CD4-positive, alpha-beta T cell treated with Interleukin-17A for 1 hour (primary cell): ENCODE data around the gene MTPN.

Experiments
- DNase-seq: peaks from one replicate; pipeline ENCODE4 v3.0.0-alpha.2; 2020

The MTPN gene, protein sequence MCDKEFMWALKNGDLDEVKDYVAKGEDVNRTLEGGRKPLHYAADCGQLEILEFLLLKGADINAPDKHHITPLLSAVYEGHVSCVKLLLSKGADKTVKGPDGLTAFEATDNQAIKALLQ

DNA sequence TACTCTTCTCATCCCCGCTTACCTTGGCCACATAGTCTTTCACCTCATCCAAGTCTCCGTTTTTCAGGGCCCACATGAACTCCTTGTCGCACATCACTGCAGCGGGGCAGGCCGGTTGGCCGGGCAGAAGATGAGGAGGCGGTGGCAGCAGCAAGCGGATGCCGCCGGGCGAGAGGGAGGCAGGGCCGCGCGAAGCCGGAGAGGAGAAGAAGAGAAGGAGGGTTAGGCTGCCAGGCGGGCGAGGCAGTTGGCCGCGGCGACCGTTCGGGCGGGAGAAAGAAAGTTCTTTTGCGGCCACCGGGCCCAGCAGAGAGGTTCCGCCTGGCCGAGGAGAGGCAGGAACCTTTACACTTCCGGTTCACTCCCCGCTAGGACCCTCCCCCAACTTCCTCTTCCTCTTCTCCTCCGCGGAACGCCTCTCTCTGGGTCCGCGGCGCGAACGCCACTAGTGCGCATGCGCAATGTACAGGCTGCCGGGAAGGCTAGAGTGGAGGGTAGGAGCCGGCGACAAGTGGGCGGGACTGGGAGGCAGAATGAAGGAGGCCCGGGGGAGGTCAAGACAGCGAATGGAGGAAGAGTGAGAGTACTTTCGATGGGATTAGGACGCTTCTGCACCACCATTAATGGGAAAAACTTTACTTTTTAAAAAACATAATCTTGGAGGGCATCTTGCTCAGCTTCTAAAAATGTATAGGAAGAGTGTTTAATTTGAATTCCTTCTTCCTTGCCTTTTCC lies at the start of gene MTPN:
Gene MTPN, minus strand, starts transcription at position 353 of the 735 bp plus-strand sequence. Its CDS starts 259 bp downstream, at position 94.
- peak; percentile 98 for DNase-seq

DNA sequence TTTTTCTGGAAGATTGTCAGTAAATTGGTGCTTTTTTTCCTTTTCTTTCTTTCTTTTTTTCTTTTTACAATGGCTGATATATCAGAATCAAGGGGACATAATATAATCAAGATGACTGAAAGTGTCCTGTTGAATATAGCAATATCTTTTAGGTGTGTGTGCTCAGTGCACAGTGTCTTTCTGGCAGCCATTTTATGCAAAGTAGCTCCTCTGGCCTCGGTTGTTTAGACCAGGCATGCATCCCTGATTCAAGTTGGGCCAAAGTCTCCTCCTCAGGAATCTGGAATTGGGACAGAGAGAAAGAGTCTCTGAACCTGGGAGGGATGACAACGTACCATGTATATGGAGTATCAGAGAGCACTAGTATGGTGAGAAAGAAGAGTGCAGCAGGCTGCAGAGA lies 49.0 kb upstream of the MTPN start:
- DNase-seq: no peak

DNA sequence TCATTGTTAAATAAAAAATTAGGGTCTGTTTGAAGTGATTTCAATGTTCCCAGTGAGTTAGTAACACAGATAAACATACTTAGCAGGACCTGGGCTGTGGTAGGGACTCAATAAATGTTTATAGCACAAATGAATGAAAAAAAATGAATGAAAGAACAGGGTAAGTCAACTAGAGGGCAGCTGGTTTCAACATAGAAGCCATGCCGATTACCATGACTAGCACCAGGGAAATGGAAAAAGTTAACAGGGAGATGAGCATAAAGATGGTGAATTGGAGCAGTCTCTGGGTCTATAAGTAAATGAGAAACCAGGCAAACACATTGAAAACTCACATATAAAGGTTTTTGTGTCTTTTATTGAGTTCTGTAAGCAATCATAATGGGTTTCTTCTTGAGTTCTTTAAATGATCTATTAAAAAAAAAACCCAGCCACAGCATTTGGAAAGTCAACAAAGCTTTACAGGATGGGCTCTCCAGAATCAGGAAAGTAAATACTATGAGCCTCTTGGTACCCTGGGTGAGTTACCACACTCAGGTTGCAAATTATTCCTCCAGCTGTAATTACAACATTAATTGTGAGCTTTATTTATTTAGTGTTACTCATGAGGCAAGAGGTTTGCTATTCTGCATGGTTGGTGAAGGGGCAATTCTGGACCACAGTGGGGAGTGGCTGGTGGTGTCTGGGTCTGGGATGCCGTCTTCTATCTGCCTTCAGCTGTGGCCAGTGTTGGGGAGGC lies 46.1 kb upstream of the MTPN start:
- no peak for DNase-seq

DNA sequence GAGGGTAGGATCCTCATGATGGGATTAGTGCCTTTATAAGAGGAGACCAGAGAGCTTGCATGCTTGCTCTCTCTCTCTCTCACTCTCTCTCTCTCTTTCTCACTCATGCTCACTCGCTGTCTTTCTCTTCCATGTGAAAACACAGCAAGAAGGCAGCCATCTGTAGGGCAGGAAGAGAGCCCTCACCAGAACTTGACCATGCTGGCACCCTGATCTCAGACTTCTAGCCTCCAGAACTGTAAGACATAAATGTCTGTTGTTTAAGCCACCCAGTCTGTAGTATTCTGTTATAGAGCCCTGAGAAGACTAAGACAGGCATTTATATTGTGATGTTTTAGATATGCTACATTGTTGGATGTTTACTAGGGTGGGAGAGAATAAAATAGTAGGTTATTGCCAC lies 43.4 kb upstream of the MTPN start:
- DNase-seq: no peak

DNA sequence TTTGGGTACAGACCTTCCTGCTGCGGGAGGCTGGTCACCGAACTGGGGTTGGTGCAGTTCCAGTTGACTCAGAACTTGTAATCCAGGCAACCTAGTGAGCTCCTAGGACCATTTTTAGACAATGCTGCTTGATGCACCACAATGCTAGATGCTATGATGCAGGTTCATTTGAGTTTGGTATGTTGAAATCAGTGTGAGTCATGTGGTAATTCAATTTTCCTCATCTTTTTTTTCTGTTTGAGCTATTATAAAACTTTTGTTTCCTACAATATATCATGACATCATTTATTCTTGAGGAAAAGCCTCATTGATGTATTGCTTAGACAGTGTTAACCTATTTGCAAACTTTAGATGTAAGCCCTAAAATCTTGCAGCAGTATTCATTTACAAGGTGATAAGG lies 40.9 kb upstream of the MTPN start:
- DNase-seq: no peak

DNA sequence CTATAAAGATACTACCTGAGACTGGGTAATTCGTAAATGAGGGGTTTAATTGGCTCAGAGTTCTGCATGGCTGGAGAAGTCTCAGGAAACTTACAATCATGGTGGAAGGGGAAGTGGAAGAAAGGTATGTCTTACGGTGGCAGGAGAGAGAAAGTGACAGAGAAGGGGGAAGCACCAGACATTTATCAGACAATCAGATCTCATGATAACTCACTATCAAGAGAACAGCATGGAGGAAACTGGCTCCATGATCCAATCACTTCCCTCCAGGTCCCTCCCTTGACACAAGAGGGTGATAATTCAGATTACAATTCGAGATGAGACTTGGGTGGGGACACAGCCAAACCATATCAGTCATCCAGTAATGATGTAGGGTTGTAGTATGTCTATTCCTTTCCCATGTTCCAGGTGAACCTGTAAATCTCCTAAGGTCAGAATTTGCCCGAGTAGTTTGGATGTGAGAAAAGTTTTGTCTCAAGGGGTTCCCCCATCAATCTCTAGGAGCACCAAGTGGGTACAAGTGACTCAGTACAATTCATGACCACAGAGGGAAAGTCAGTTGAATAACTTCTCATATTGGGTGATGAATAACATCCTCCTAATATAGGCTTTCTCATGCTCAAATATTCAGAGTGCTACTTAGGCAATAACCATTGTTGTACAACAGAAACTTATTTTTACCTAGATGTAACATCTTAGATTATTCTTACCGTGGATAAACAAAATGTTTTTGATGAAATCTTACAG lies 39.7 kb upstream of the MTPN start:
- no peak for DNase-seq

DNA sequence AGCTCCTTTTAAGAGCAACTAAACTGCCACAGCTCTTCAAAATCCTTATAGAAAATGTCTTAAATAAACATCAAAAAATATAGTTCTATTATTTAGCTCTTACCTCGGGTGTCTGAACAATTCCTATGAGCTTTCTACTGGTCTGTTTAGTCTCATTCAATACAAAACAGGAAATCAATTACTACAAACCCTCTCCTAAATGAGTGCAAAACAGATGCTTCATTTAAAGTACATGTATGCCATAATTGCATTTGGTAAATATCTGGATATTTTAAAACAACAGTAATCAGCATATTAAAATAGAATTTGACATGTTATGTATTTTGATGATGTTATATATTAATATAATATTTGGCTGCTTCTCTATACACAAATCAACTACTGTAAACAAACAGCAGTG lies 38.5 kb upstream of the MTPN start:
- no peak for DNase-seq

DNA sequence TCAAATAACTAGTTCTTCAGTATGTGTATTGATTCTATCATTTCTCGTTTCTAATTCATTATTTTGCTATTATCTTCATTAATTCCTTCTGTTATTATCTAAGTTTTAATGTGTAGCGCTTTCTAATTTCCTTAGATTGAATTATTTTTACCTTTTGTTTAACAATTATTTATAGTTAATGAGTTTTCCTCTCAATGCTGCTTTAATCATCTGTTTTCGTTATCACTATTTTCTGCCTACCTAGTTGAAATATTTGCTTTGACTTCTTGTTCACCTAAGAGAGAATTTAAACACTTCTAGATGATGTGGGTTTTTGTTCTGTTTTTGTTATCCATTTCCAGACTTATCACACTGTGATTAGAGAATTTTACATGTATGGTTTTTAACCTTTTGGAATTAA lies 37.5 kb upstream of the MTPN start:
- no peak for DNase-seq

DNA sequence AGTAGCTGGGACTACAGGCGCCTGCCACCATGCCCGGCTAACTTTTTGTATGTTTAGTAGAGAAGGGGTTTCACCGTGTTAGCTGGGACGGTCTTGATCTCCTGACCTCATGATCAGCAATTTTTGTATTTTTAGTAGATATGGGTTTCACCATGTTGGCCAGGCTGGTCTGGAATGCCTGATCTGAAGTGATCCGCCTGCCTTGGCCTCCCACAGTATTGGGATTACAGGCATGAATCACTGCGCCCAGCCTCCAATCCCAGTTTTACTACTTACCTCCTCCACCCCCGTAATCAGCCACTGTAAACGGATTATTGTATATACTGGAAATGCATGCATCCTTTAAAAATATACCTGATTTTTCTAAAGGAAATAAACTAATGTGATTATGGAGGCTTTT lies 35.1 kb upstream of the MTPN start:
- no peak for DNase-seq

DNA sequence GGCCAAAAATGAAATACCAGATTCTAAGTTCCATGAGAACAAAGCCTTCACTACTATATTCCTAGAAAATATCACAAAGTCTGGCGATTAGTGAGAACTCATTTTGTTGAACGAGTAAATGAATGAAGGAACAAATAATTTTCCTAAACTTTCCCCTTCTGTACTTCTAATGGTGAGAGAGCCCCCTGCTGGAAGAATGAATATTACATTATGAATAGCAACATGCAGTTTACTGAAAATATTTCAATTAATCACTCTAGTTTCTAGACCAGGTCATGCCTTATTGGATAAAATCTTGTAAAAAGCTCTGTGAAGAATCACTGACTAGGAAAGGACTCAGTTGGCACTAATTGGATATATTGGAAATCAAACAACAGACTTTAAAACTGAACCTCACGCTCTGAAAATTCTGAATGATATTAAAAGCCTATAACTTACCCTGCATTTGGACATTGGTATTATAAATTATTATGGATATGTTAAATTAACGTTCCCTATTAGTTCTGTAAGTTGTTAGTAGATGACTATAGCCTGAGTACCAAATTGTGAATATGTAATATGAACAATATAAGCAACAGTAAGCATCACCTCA lies 32.4 kb upstream of the MTPN start:
- DNase-seq: peak; percentile 65

DNA sequence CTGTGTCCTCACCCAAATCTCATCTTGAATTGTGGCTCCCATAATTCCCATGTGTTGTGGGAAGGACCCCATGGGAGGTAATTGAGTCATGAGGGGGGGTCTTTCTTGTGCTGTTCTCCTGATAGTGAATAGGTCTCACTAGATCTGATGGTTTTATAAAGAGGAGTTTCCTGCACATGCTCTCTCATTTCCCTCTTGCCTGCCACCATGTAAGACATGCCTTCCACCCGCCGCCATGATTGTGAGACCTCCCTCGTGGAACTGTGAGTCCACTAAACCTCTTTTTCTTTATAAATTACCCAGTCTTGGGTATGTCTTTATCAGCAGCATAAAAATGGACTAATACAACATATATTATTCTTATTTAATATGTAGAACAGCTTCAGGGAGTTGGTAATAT lies 29.0 kb upstream of the MTPN start:
- no peak for DNase-seq

DNA sequence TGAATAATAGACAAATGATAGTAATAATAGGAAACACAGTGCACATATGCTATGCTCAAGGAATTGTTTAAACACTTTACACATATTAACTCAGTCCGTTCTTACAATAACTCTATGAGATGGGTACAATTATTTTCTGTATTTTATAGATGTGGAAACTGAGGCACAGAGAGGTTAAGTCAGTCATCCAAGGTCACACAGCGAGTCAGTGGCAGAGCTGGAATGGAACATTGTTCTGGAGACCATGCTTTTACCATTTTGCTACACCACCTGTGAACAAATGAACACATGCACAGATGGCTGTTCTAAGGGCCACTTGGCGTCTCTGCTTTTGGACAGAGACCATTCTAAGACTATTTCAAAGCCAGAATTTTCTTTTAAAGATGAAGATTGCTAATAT lies 26.9 kb upstream of the MTPN start:
- DNase-seq: no peak

DNA sequence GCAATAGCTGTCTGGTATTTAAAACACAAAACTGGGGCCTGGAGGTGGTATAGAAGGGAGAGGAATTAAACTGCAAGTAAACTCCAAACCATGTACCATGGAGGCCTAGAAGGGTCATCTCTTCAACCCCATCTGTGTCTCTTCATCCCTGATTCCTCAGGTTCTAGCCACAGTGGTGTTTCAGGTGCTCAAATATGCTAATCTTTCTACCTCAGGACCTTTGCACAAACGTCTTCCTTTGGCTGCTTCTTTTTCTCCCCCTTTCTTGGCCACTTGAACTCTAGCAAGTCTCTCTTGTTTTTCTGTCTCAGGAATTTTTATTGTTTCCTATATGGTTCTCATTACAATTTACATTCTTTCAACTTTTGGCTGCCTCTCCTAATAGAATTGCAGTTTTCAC lies 25.6 kb upstream of the MTPN start:
- DNase-seq: no peak

DNA sequence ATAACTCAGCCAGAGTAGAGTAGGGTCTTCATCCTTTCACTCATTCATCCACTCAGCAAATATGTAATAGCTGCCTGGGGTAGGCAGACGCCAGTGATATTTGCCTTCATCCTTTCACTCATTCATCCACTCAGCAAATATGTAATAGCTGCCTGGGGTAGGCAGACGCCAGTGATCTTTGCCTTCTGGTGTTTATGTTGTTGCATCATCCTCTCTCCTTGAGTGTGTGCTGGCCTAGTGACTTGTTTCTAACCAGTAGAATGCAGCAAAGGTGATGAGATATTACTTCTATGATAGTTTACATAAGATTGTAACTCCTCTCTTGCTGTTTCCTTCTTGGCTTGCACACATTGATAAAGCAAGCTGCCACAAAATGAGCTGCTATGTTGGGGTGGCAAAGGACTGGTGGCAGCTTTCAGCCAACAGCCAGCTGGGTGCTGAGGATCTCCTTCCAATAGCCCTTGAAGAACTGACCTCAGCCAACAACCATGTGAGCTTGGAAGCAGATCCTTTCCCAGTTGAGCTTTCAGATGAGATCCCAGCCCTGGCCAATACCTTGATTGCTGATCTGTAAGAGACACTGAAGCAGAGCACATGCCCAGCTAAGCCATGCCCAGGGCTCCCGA lies 23.2 kb upstream of the MTPN start:
- no peak for DNase-seq

DNA sequence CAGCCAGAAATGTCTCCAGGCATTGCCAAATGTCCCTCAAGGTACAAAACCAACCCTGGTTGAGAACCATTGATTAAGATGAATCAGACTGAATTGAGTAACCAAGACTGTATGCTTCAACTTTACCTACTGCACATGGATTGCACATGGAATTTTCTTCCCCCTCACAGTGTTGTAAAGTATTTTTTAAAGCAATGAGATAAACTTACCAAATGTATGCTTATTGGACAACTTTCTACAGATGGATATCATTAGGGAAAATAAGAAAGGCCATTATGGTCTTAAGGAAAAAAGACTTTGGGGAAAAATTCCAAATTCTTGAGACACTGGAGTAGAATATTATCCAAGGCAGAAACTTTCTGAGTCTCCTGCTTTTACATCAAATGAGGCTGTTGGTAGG lies 20.9 kb upstream of the MTPN start:
- no peak for DNase-seq

DNA sequence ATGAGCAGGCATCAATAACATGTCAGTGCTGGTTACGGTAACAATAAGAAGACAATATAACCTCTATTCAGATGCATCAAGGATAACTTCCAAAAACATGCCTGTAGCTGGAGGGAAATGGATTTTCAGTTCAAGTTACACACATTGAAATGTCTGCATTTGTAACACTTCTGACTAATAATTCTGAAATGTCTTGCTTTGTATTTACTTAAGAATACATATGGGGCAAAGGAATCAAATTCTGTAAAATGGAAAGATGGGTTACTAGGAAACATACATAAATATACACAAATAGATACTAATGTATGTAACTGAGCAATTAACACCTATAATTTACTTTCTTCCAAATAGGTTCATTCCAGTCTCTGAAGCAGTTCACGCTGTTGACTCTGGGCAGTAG lies 18.6 kb upstream of the MTPN start:
- no peak for DNase-seq

DNA sequence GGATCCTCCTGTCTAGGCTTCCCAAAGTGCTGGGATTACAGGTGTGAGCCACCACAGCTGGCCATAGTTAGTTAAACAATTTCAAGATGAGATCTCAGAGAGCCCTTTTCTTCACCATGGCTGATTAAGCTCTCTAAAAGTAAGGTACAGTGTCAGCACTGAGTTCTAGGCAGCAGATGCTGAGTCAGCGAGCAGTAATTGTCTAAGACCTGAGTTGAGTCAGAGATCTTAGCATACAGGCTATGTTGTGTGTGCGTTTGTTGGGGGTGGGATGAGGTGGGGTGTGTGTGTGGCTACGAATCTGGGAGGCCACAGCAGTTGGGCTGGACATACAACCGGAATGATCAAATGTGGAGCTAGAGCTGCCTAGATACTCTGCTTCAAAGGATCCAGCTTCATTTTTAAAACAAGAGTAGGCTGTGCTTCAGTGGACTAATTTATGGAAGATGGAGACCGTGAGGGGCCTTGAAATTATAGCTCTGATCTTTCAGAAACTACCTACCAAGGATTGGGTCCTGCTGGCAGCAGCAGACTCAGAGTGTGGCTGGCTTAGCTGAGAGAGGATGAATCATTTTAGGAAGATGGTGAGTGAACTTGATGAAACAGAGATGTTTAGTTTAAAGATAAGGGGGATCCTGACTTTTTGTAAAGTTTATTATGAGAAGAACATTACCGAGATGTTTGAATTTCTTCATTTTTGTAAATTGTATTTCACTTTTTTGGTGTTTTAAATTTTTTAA lies 17.5 kb upstream of the MTPN start:
- DNase-seq: no peak

DNA sequence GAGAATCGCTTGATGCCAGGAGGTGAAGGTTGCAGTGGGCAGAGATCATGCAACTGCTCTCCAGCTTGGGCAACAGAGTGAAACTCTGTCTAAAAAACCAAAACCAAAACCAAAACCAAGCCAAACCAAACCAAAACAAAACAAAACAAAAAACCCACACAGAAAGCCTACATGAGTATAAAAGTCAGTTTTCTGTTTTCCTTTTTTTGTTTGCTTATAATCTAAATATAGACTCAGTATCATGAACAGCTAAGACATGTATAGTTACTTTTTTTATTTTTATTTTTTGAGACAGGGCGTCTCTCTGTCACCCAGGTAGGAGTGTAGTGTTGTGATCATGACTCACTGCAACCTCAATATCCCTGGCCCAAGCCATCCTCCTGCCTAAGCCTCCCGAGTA lies 16.8 kb upstream of the MTPN start:
- peak; percentile 41 for DNase-seq

DNA sequence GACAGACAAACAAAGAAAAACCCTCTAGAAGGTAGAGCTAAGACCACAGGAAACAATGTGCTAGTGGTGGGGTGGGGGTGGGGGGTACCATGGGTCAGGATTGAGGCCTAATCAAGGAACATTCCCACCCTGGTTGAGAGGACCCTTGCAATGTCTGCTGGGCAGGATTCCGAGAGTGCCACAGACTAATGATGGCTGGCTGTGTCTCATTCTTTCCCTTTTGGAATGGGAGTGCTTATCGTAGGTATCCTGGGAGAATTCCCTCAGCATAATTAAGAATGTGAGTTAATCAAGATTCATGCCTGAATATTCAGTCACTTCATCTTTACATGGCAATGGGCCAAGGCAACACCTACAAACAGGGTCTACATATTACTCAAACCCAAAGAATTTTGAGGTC lies 14.7 kb upstream of the MTPN start:
- DNase-seq: no peak

DNA sequence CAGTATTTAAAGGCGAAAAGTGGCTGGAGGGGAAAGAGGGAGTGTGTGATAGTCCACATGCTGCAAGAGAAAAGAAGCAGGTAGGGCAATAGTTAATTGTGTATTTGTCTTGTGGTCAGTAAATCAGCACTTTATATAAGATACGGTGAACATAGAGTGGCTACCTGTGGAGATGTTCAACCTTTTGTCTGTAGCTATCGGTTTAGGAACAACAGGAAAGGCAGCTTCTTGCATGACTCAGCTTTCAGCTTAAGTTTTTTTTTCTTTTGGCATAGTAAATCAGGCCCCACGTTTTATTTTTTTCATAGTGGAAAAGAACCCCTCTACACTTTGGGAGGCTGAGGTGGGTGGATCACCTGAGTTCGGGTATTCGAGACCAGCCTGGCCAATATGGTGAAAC lies 14.2 kb upstream of the MTPN start:
- no peak for DNase-seq

DNA sequence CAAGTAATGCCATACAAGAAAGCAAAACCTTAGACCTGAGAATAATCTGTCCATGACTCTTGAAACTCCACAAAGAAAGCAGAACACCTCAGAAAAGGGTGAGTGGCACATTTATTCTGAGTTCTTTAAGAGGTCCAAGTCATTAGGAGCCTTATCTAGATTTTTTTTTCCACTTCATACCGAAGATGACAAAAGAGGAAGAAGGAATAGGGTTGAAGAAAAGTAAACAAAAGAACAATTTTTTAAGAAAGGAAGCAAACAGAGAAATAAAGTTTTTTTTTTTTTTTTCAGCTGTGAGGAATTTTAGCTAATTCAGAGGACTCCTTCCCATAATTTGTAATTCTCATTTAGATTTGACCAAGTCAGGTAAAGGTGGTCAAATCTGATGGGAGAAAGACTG lies 13.1 kb upstream of the MTPN start:
- DNase-seq: no peak
